ENCODE data around the gene SRM.

DNA sequence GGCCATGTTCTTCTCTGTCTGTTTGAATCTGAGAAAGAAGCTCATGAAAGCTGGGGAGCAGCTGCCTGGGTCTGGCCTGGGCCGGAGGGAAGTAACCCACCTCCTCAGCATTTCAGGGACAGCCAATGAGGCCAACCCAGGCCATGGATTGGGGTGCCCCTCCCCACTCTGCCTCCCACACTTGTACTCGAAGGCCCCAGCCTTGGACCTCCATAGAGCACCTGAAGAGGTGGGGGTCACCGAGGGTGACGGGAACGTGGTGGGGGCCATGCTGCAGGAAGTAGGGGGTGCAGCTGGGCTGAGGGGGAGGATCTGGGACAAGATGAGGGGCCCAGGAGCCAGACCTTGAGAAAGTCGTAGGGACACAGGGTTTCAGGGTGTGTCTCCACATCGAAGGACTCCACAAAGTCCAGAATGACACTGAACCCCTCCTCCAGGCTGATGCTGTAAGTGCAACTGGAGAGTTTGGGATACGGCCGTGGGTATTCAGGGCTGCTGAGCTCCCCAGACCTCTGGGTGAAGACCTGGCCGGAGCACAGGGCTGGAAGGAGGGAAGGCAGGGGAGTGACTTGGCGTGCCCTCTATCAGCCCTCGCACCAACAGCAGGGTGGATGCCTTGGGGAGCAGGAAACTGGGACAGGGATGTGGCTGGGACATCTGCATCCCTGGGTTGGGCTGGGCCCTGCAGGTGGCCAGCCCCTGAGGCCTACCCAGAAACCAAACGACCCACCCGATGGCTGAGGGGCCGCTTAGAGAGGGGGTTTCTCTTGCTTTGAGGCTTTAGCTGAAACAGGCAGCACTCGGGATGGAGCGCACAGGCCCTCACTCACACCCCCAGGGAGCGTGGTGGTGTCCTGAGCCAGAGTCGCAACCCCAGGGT, 16.6 kb downstream of the SRM start:
- TF ChIP-seq POLR2A (IDR thresholded peaks at IDR 0.05): no peak
- TF ChIP-seq, protein P1, sequence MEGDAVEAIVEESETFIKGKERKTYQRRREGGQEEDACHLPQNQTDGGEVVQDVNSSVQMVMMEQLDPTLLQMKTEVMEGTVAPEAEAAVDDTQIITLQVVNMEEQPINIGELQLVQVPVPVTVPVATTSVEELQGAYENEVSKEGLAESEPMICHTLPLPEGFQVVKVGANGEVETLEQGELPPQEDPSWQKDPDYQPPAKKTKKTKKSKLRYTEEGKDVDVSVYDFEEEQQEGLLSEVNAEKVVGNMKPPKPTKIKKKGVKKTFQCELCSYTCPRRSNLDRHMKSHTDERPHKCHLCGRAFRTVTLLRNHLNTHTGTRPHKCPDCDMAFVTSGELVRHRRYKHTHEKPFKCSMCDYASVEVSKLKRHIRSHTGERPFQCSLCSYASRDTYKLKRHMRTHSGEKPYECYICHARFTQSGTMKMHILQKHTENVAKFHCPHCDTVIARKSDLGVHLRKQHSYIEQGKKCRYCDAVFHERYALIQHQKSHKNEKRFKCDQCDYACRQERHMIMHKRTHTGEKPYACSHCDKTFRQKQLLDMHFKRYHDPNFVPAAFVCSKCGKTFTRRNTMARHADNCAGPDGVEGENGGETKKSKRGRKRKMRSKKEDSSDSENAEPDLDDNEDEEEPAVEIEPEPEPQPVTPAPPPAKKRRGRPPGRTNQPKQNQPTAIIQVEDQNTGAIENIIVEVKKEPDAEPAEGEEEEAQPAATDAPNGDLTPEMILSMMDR (IDR thresholded peaks at IDR 0.05): no peak

All from testis (tissue), 2 donors.